WTC11 (cell line): ENCODE measurements around the gene TM9SF1.

ENCODE experiments used
- ATF1 ChIP-seq: sonication (generic); formaldehyde crosslinking; IDR thresholded peaks from 2 replicates; pipeline ENCODE4 v1.8.1; 2023; ENCODE audit warnings: mild to moderate bottlenecking, moderate library complexity, missing genetic modification reagents
- CTCF ChIP-seq: fragments of 200-600 bp; IDR thresholded peaks from 2 replicates; pipeline ENCODE4 v1.8.0; 2022; ENCODE audit warnings: antibody characterized with exemption
- ETV6 ChIP-seq: sonication (generic); formaldehyde crosslinking; IDR thresholded peaks from 2 replicates; pipeline ENCODE4 v1.8.1; 2022; ENCODE audit warnings: mild to moderate bottlenecking, missing genetic modification reagents
- ZBTB21 ChIP-seq: sonication (generic); formaldehyde crosslinking; IDR thresholded peaks from 2 replicates; pipeline ENCODE4 v1.8.1; 2023; ENCODE audit warnings: mild to moderate bottlenecking, missing genetic modification reagents, borderline replicate concordance
- ZNF138 ChIP-seq: sonication (generic); formaldehyde crosslinking; conservative IDR thresholded peaks from 2 replicates; pipeline ENCODE4 v1.8.1; 2022; ENCODE audit warnings: mild to moderate bottlenecking, moderate library complexity, missing genetic modification reagents

- TF ChIP-seq CTCF (no peak), ZBTB21 (no peak), ETV6 (CRISPR knock-in tag) (no peak), ATF1 (CRISPR knock-in tag) (no peak), ZNF138 (CRISPR knock-in tag) (no peak)
Observed at GRCh38 chr14:24235804-24236688, 40.8 kb upstream of the TM9SF1 start.
